HEK293T (cell line): ENCODE data around the gene TRIM67.

ENCODE experiments used
- CTCF ChIA-PET: fragments of 350-600 bp; formaldehyde crosslinking; extraction: SDS; loops from one replicate; lab custom pipeline; 2021; ENCODE audit warnings: antibody characterized with exemption, inconsistent platforms; lab: Yijun Ruan, JAX
- POLR2A ChIA-PET: fragments of 350-600 bp; formaldehyde crosslinking; extraction: SDS; loops from one replicate; lab custom pipeline; 2020; ENCODE audit warnings: antibody characterized with exemption, inconsistent platforms; lab: Yijun Ruan, JAX
- DNase-seq: peaks from one replicate; pipeline ENCODE4 v3.0.0; 2012; ENCODE audit warnings: mixed read lengths; ENCODE audit errors: extremely low spot score
- ARNT ChIP-seq: fragments of 450-650 bp; IDR thresholded peaks from 2 replicates; pipeline ENCODE4 v1.6.1; 2017; ENCODE audit warnings: mild to moderate bottlenecking
- BHLHE40 ChIP-seq: fragments of 450-650 bp; IDR thresholded peaks from 2 replicates; pipeline ENCODE4 v1.6.1; 2016; ENCODE audit warnings: mild to moderate bottlenecking, moderate library complexity, borderline replicate concordance
- CTBP1 ChIP-seq: fragments of 450-650 bp; IDR thresholded peaks from 2 replicates; pipeline ENCODE4 v1.6.1; 2016; ENCODE audit warnings: borderline replicate concordance
- ELF4 ChIP-seq: fragments of 450-650 bp; IDR thresholded peaks from 2 replicates; pipeline ENCODE4 v1.6.1; 2017; ENCODE audit warnings: antibody characterized with exemption
- FOXA1 ChIP-seq: fragments of 450-650 bp; IDR thresholded peaks from 2 replicates; pipeline ENCODE4 v1.6.1; 2016; ENCODE audit warnings: mild to moderate bottlenecking
- FOXK2 ChIP-seq: fragments of 450-650 bp; IDR thresholded peaks from 2 replicates; pipeline ENCODE4 v1.6.1; 2016; ENCODE audit warnings: mild to moderate bottlenecking
- FOXM1 ChIP-seq: fragments of 450-650 bp; IDR thresholded peaks from 2 replicates; pipeline ENCODE4 v1.6.1; 2017; ENCODE audit warnings: mild to moderate bottlenecking, borderline replicate concordance
- HDGF ChIP-seq: fragments of 450-650 bp; IDR thresholded peaks from 2 replicates; pipeline ENCODE4 v1.6.1; 2017; ENCODE audit warnings: antibody characterized with exemption, borderline replicate concordance
- L3MBTL2 ChIP-seq: fragments of 450-650 bp; conservative IDR thresholded peaks from 2 replicates; pipeline ENCODE4 v1.6.1; 2016; ENCODE audit warnings: mild to moderate bottlenecking
- LEF1 ChIP-seq: fragments of 450-650 bp; IDR thresholded peaks from 2 replicates; pipeline ENCODE4 v1.6.1; 2017; ENCODE audit warnings: mild to moderate bottlenecking, borderline replicate concordance
- NFRKB ChIP-seq: fragments of 450-650 bp; IDR thresholded peaks from 2 replicates; pipeline ENCODE4 v1.6.1; 2016; ENCODE audit warnings: mild to moderate bottlenecking, moderate library complexity
- PKNOX1 ChIP-seq: fragments of 450-650 bp; IDR thresholded peaks from 2 replicates; pipeline ENCODE4 v1.6.1; 2016
- SP1 ChIP-seq: fragments of 450-650 bp; IDR thresholded peaks from 2 replicates; pipeline ENCODE4 v1.6.1; 2017
- SUZ12 ChIP-seq: fragments of 450-650 bp; IDR thresholded peaks from 2 replicates; pipeline ENCODE4 v1.6.1; 2016; ENCODE audit warnings: mild to moderate bottlenecking
- TARDBP ChIP-seq: fragments of 450-650 bp; IDR thresholded peaks from 2 replicates; pipeline ENCODE4 v1.6.1; 2016
- ZNF384 ChIP-seq: fragments of 450-650 bp; IDR thresholded peaks from 2 replicates; pipeline ENCODE4 v1.6.1; 2016

TRIM67 gene

GRCh38 chr1:231193710-231194340 lies 32.0 kb downstream of the TRIM67 start:
- POLR2A ChIA-PET = no interaction called here
- DNase-seq = no peak
- no peak for TF ChIP-seq BHLHE40
- TF ChIP-seq TARDBP = no peak
- TF ChIP-seq PKNOX1 = no peak
- no peak for TF ChIP-seq LEF1
- no peak for TF ChIP-seq NFRKB
- TF ChIP-seq ELF4 = no peak
- no peak for TF ChIP-seq CTBP1
- no peak for TF ChIP-seq FOXK2
- TF ChIP-seq FOXA1 = no peak
- TF ChIP-seq L3MBTL2 = no peak
- no peak for TF ChIP-seq ZNF384
- no peak for TF ChIP-seq SP1
- TF ChIP-seq SUZ12 = no peak
- no peak for TF ChIP-seq HDGF
- TF ChIP-seq ARNT = no peak
- no peak for TF ChIP-seq FOXM1
- CTCF ChIA-PET = no interaction called here

- DNase-seq = no peak
- TF ChIP-seq SP1 (no peak), FOXA1 (no peak), ZNF384 (no peak), FOXM1 (no peak), PKNOX1 (no peak), HDGF (no peak), ARNT (no peak), SUZ12 (no peak), LEF1 (no peak)
- ChIA-PET POLR2A (no interaction called here), CTCF (no interaction called here)
These were observed 32.6 kb downstream of the TRIM67 start for GRCh38 chr1:231194476-231194842.

GRCh38 chr1:231194843-231195516 lies 33.1 kb downstream of the TRIM67 start:
- ChIA-PET CTCF (interaction anchor here (1.5 kb wide), 1 partner anchor 16 kb away, joined by 5 read pairs; no protein-coding TSS in a partner anchor), POLR2A (no interaction called here)
- TF ChIP-seq SUZ12 (no peak), HDGF (no peak), ZNF384 (no peak), PKNOX1 (no peak), LEF1 (no peak), NFRKB (no peak), L3MBTL2 (no peak), SP1 (no peak), FOXA1 (no peak), TARDBP (no peak), ELF4 (no peak), FOXM1 (no peak), ARNT (no peak), CTBP1 (no peak), BHLHE40 (no peak)
- no peak for DNase-seq

GRCh38 chr1:231196307-231196706 lies 34.4 kb downstream of the TRIM67 start:
- no peak for TF ChIP-seq FOXM1
- no peak for TF ChIP-seq L3MBTL2
- TF ChIP-seq CTBP1 = no peak
- TF ChIP-seq LEF1 = no peak
- TF ChIP-seq PKNOX1 = no peak
- TF ChIP-seq NFRKB = no peak
- TF ChIP-seq ARNT = no peak
- no peak for TF ChIP-seq HDGF
- no peak for TF ChIP-seq TARDBP
- no peak for TF ChIP-seq SP1
- no peak for TF ChIP-seq FOXK2
- TF ChIP-seq ELF4 = no peak
- no peak for TF ChIP-seq SUZ12
- no peak for TF ChIP-seq FOXA1
- TF ChIP-seq ZNF384 = no peak
- no peak for DNase-seq
- CTCF ChIA-PET = interaction anchor here (1.5 kb wide), 1 partner anchor 15 kb away, joined by 5 read pairs; no protein-coding TSS in a partner anchor
- POLR2A ChIA-PET = no interaction called here

- POLR2A ChIA-PET = no interaction called here
- TF ChIP-seq PKNOX1 = no peak
- no peak for DNase-seq
- CTCF ChIA-PET = no interaction called here
These were observed 34.9 kb downstream of the TRIM67 start for GRCh38 chr1:231196728-231197127.
